ENCODE data around the gene CLASRP.

- TF ChIP-seq TP53 (CRISPR knock-in tag; IDR thresholded peaks at IDR 0.05) (no peak), CTCF (IDR thresholded peaks at IDR 0.05) (no peak), POLR2A (IDR thresholded peaks at IDR 0.05; ENCODE audit: low read length) (no peak), RNF2 (IDR thresholded peaks at IDR 0.05; ENCODE audit: borderline replicate concordance, low read depth) (no peak), EP300 (IDR thresholded peaks at IDR 0.05) (no peak)
These were observed 63.0 kb downstream of the CLASRP start for GRCh38 chr19:45101806-45102205.

Data from A549 (cell line).